Endodermal cell (in vitro differentiated cells): ENCODE measurements around the gene ARL13A. TPM values are rescaled to one million over a fixed set of nuclear protein-coding genes. Genes with fewer than 3 reads are reported as not detected.

Experiments
- DNase-seq: peaks from one replicate; pipeline ENCODE4 v3.0.0-alpha.2; 2017
- H3K27ac ChIP-seq: 2 replicates; pipeline ENCODE4 v1.5.1; 2013; ENCODE audit warnings: mild to moderate bottlenecking, low read depth, low read length, moderate library complexity
- H3K27me3 ChIP-seq: 2 replicates; pipeline ENCODE4 v1.6.1; 2013; ENCODE audit warnings: mild to moderate bottlenecking, low read length, moderate library complexity; ENCODE audit not compliant: insufficient read depth, control insufficient read depth, poor library complexity, severe bottlenecking
- H3K36me3 ChIP-seq: 2 replicates; pipeline ENCODE4 v1.7.0; 2013; ENCODE audit warnings: mild to moderate bottlenecking, low read length, moderate library complexity; ENCODE audit not compliant: control insufficient read depth, insufficient read depth
- H3K4me1 ChIP-seq: one replicate; pipeline ENCODE4 v1.7.0; 2013; ENCODE audit warnings: low read length; ENCODE audit not compliant: control insufficient read depth, insufficient read depth
- H3K4me3 ChIP-seq: 2 replicates; pipeline ENCODE4 v1.5.1; 2013; ENCODE audit warnings: mild to moderate bottlenecking, low read length, moderate library complexity
- H3K9ac ChIP-seq: 2 replicates; pipeline ENCODE4 v1.6.1; 2013; ENCODE audit warnings: mild to moderate bottlenecking, low read length, moderate library complexity; ENCODE audit not compliant: poor library complexity, severe bottlenecking; ENCODE audit errors: extremely low read depth
- H3K9me3 ChIP-seq: 2 replicates; pipeline ENCODE4 v1.6.1; 2013; ENCODE audit warnings: mild to moderate bottlenecking, low read length, moderate library complexity; ENCODE audit not compliant: control insufficient read depth
- H3K27ac Mint-ChIP-seq: 2 replicates; pipeline ENCODE4 v1.8.0; 2020; ENCODE audit warnings: mixed read lengths
- H3K27me3 Mint-ChIP-seq: 2 replicates; pipeline ENCODE4 v1.8.0; 2021; ENCODE audit warnings: mild to moderate bottlenecking, mixed read lengths; ENCODE audit not compliant: insufficient read depth
- H3K36me3 Mint-ChIP-seq: 2 replicates; pipeline ENCODE4 v1.8.0; 2020; ENCODE audit warnings: low read depth, mixed read lengths
- H3K4me1 Mint-ChIP-seq: 2 replicates; pipeline ENCODE4 v1.8.0; 2020; ENCODE audit warnings: mixed read lengths
- H3K4me3 Mint-ChIP-seq: 2 replicates; pipeline ENCODE4 v1.8.0; 2020; ENCODE audit warnings: mild to moderate bottlenecking, moderate library complexity, mixed read lengths
- H3K9me3 Mint-ChIP-seq: 2 replicates; pipeline ENCODE4 v1.8.0; 2020; ENCODE audit warnings: mild to moderate bottlenecking, mixed read lengths
- CTCF ChIP-seq: fragments of 200-600 bp; sonication (generic); conservative IDR thresholded peaks from 2 replicates; pipeline ENCODE4 v1.5.0; 2021; ENCODE audit warnings: antibody characterized with exemption, mild to moderate bottlenecking
- WGBS, 2 experiments: methylation state at CpG; one replicate each; pipeline versions ENCODE4 v1.1.5 to v1.1.7; 2013; ENCODE audit warnings: missing lambda C conversion rate in 2 of 2, mixed read lengths in 1 of 2; ENCODE audit not compliant: insufficient coverage in 1 of 2, insufficient read length in 1 of 2; 5-methylcytosine and 5-hydroxymethylcytosine counted together
- total RNA-seq, 2 donors: library from RNA; stranded (reverse); fragmentation: NEBNext Ultra II Directional in 1 of 2; extraction: Animal tissue kit (Norgen Biotek cat#: 25700) in 1 of 2; gene quantifications; 2 replicates in 1 of 2; 3 replicates in 1 of 2; pipeline ENCODE4 v1.2.1, GENCODE V29; 2021

ARL13A gene
- total RNA-seq, 2 donors from 2014 or later, result not detected

GRCh38 chrX:100990139-100990538 is 20.6 kb downstream of the ARL13A start:
- no peaks in the 10 kb centered on the region for H3K9me3 ChIP-seq
- H3K4me3 Mint-ChIP-seq, result no peak overlapping the region
- H3K27ac ChIP-seq, result no peak overlapping the region
- H3K9me3 Mint-ChIP-seq, result peaks cover 46% of the 10 kb centered on the region
- H3K4me1 ChIP-seq, result no peaks in the 10 kb centered on the region
- no peaks in the 10 kb centered on the region for H3K4me1 Mint-ChIP-seq
- WGBS, 2 experiments, result 75 to 94% methylated on average over 1 to 2 of the region's 2 CpGs
- H3K36me3 ChIP-seq, result no peaks in the 10 kb centered on the region
- no peaks in the 10 kb centered on the region for H3K27me3 Mint-ChIP-seq
- no peak for DNase-seq
- no peaks in the 10 kb centered on the region for H3K36me3 Mint-ChIP-seq
- no peak overlapping the region for H3K4me3 ChIP-seq
- H3K9ac ChIP-seq, result no peak overlapping the region
- no peaks in the 10 kb centered on the region for H3K27me3 ChIP-seq
- H3K27ac Mint-ChIP-seq, result no peak overlapping the region
- no peak for TF ChIP-seq CTCF

- no peak for TF ChIP-seq CTCF
- H3K27me3 ChIP-seq, result no peaks in the 10 kb centered on the region
- WGBS, 2 experiments, result 92% methylated on average over 5 of the region's 5 CpGs; no CpG with 5 or more reads in 1 of the 2 experiments
- peaks cover 41% of the 10 kb centered on the region for H3K9me3 Mint-ChIP-seq
- H3K4me3 ChIP-seq, result no peak overlapping the region
- no peak overlapping the region for H3K9ac ChIP-seq
- H3K27ac ChIP-seq, result no peak overlapping the region
- H3K4me3 Mint-ChIP-seq, result no peak overlapping the region
- no peaks in the 10 kb centered on the region for H3K4me1 ChIP-seq
- H3K36me3 ChIP-seq, result no peaks in the 10 kb centered on the region
- H3K9me3 ChIP-seq, result no peaks in the 10 kb centered on the region
- H3K27ac Mint-ChIP-seq, result no peak overlapping the region
- no peaks in the 10 kb centered on the region for H3K36me3 Mint-ChIP-seq
- H3K27me3 Mint-ChIP-seq, result no peaks in the 10 kb centered on the region
- H3K4me1 Mint-ChIP-seq, result no peaks in the 10 kb centered on the region
- DNase-seq, result no peak
Measured at GRCh38 chrX:100994352-100995281, 25.1 kb downstream of the ARL13A start.

- Mint-ChIP-seq H3K36me3 (no peaks in the 10 kb centered on the region), H3K27me3 (no peaks in the 10 kb centered on the region), H3K4me3 (no peak overlapping the region), H3K4me1 (no peaks in the 10 kb centered on the region), H3K27ac (no peak overlapping the region), H3K9me3 (peaks cover 33% of the 10 kb centered on the region)
- Histone ChIP-seq H3K4me1 (no peaks in the 10 kb centered on the region), H3K36me3 (no peaks in the 10 kb centered on the region), H3K27ac (no peak overlapping the region), H3K27me3 (no peaks in the 10 kb centered on the region), H3K4me3 (no peak overlapping the region), H3K9ac (no peak overlapping the region), H3K9me3 (no peaks in the 10 kb centered on the region)
- WGBS, 2 experiments, result 95% methylated on average over 4 to 5 of the region's 5 CpGs
- TF ChIP-seq CTCF, result no peak
- DNase-seq, result no peak
Measured at GRCh38 chrX:100995469-100995868, 26.0 kb downstream of the ARL13A start.
